Thymus (tissue), 11 donors: ENCODE data around the gene FBXL19. TPM values are rescaled to one million over a fixed set of nuclear protein-coding genes. Genes with fewer than 3 reads are reported as not detected.

Experiments
- DNase-seq, 9 donors: peaks; one replicate each; pipeline ENCODE4 v3.0.0-alpha.2; 2013; ENCODE audit warnings: low spot score in 9 of 9, low read depth in 6 of 9, missing footprints in 1 of 9
- H3K27ac ChIP-seq, 2 donors: one replicate each; pipeline ENCODE4 v1.5.1; 2013; ENCODE audit warnings: control low read depth in 1 of 2, low read depth in 1 of 2, low read length in 1 of 2, mild to moderate bottlenecking in 1 of 2, moderate library complexity in 1 of 2
- H3K27me3 ChIP-seq, 2 donors: one replicate each; pipeline ENCODE4 v1.5.1; 2013; ENCODE audit warnings: low read length in 1 of 2; ENCODE audit not compliant: control insufficient read depth in 2 of 2, insufficient read depth in 1 of 2
- H3K36me3 ChIP-seq, 2 donors: one replicate each; pipeline ENCODE4 v1.5.1; 2013; ENCODE audit warnings: low read length in 1 of 2, mild to moderate bottlenecking in 1 of 2, moderate library complexity in 1 of 2; ENCODE audit not compliant: control insufficient read depth in 2 of 2, insufficient read depth in 2 of 2
- H3K4me1 ChIP-seq, 2 donors: one replicate each; pipeline ENCODE4 v1.5.1; 2013; ENCODE audit warnings: low read length in 2 of 2; ENCODE audit not compliant: control insufficient read depth in 2 of 2, insufficient read depth in 2 of 2
- H3K4me3 ChIP-seq, 2 donors: one replicate each; pipeline ENCODE4 v1.5.1; 2013; ENCODE audit warnings: low read length in 2 of 2, control low read depth in 1 of 2, mild to moderate bottlenecking in 1 of 2
- H3K9me3 ChIP-seq, 2 donors: one replicate each; pipeline ENCODE4 v1.5.1; 2013; ENCODE audit warnings: low read length in 1 of 2, mild to moderate bottlenecking in 1 of 2; ENCODE audit not compliant: control insufficient read depth in 2 of 2, insufficient read depth in 1 of 2
- WGBS: extraction: QIAGEN DNeasy Blood & Tissue Kit; methylation state at CpG from one replicate; pipeline ENCODE4 v1.1.7; 2013; 5-methylcytosine and 5-hydroxymethylcytosine counted together
- polyA plus RNA-seq: library from polyadenylated mRNA; stranded (reverse); fragments of 200-250 nt; gene quantifications from one replicate; pipeline ENCODE4 v1.2.3, GENCODE V29; 2013
- total RNA-seq: library from RNA; stranded (reverse); fragments of 120-200 nt; gene quantifications from one replicate; pipeline ENCODE4 v1.2.4, GENCODE V29; 2013
- donor health status: healthy.

The FBXL19 gene
- total and polyA plus RNA-seq, 2 donors, result 10.2 to 17.0 TPM

GRCh38 chr16:30977502-30977901 is 54.1 kb downstream of the FBXL19 start:
- Histone ChIP-seq H3K36me3 (peaks cover 72 to 89% of the 10 kb centered on the region in 2 donors), H3K4me3 (no peak overlapping the region), H3K4me1 (no peaks in the 10 kb centered on the region), H3K27ac (no peak overlapping the region), H3K27me3 (no peaks in the 10 kb centered on the region), H3K9me3 (no peaks in the 10 kb centered on the region)
- WGBS, result 95% methylated on average over 17 of the region's 17 CpGs
- no peak for DNase-seq

DNA sequence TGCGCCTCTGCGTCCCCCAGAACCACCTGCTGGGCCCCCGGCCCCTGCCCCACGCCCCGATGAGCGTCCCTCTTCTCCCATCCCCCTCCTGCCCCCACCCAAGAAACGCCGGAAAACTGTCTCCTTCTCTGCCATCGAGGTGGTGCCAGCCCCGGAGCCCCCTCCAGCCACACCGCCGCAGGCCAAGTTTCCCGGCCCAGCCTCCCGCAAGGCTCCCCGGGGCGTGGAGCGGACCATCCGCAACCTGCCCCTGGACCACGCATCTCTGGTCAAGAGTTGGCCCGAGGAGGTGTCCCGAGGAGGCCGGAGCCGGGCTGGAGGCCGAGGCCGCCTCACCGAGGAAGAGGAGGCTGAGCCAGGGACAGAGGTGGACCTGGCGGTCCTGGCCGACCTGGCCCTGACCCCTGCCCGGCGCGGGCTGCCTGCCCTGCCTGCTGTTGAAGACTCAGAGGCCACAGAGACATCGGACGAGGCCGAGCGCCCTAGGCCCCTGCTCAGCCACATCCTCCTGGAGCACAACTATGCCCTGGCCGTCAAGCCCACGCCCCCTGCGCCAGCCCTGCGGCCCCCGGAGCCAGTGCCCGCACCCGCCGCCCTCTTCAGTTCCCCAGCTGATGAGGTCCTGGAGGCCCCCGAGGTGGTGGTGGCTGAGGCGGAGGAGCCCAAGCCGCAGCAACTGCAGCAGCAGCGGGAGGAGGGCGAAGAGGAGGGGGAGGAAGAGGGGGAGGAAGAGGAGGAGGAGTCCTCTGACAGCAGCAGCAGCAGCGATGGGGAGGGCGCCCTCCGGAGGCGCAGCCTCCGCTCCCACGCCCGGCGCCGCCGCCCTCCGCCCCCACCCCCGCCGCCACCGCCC is 56.0 kb downstream of the FBXL19 start:
- no peaks in the 10 kb centered on the region for H3K9me3 ChIP-seq
- H3K36me3 ChIP-seq, result peaks cover 68 to 91% of the 10 kb centered on the region in 2 donors
- WGBS, result 97% methylated on average over 62 of the region's 62 CpGs
- no peaks in the 10 kb centered on the region for H3K27me3 ChIP-seq
- H3K4me3 ChIP-seq, result no peak overlapping the region
- DNase-seq, result no peak
- no peaks in the 10 kb centered on the region for H3K4me1 ChIP-seq
- no peak overlapping the region for H3K27ac ChIP-seq

DNA sequence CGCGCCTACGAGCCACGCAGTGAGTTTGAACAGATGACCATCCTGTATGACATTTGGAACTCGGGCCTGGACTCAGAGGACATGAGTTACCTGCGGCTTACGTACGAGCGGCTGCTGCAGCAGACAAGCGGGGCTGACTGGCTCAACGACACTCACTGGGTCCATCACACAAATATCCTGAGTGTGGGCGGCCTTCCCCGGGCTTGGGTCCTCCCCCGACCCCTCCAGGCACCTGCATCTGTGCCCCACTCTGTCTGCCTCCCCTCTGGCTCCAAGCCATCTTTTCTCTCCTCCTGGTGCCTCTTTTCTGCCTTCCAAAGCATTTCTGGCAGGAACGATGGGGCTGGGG is 56.6 kb downstream of the FBXL19 start:
- Histone ChIP-seq H3K36me3 (peaks cover 67 to 92% of the 10 kb centered on the region in 2 donors), H3K9me3 (no peaks in the 10 kb centered on the region), H3K27me3 (no peaks in the 10 kb centered on the region), H3K4me3 (no peak overlapping the region), H3K4me1 (peaks cover 0 to under 1% of the 10 kb centered on the region in 2 donors), H3K27ac (peak overlapping the region in 1 of 2 donors; percentile 13)
- DNase-seq, result no peak
- 98% methylated on average over 15 of the region's 15 CpGs for WGBS

GRCh38 chr16:30980434-30980833 is 57.1 kb downstream of the FBXL19 start:
- peaks cover 64 to 92% of the 10 kb centered on the region in 2 donors for H3K36me3 ChIP-seq
- H3K27ac ChIP-seq, result no peak overlapping the region
- no peaks in the 10 kb centered on the region for H3K27me3 ChIP-seq
- H3K4me3 ChIP-seq, result no peak overlapping the region
- no peak for DNase-seq
- 94% methylated on average over 29 of the region's 29 CpGs for WGBS
- peaks cover 0 to 2% of the 10 kb centered on the region in 2 donors for H3K4me1 ChIP-seq
- no peaks in the 10 kb centered on the region for H3K9me3 ChIP-seq

DNA sequence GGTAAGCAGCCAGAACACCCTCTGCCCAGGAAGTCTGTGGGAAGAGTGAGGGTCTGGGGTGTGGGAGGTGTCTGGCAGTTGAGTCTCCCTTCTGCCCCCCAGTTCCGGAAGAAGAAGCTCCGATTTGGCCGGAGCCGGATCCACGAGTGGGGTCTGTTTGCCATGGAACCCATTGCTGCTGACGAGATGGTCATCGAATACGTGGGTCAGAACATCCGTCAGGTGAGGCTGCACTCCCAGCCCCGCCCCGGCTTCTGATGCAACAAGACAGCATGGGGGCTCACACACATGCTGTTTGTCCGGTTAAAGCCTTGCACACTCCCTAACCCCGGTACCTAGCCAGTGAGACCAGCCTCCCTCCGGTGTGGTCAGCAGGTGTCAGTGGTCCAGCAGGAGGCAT is 57.6 kb downstream of the FBXL19 start:
- DNase-seq, result no peak
- Histone ChIP-seq H3K4me3 (no peak overlapping the region), H3K27ac (no peak overlapping the region), H3K36me3 (peaks cover 59 to 92% of the 10 kb centered on the region in 2 donors), H3K27me3 (no peaks in the 10 kb centered on the region), H3K4me1 (peaks cover 0 to 2% of the 10 kb centered on the region in 2 donors), H3K9me3 (no peaks in the 10 kb centered on the region)
- WGBS, result over 99% methylated on average over 14 of the region's 14 CpGs

DNA sequence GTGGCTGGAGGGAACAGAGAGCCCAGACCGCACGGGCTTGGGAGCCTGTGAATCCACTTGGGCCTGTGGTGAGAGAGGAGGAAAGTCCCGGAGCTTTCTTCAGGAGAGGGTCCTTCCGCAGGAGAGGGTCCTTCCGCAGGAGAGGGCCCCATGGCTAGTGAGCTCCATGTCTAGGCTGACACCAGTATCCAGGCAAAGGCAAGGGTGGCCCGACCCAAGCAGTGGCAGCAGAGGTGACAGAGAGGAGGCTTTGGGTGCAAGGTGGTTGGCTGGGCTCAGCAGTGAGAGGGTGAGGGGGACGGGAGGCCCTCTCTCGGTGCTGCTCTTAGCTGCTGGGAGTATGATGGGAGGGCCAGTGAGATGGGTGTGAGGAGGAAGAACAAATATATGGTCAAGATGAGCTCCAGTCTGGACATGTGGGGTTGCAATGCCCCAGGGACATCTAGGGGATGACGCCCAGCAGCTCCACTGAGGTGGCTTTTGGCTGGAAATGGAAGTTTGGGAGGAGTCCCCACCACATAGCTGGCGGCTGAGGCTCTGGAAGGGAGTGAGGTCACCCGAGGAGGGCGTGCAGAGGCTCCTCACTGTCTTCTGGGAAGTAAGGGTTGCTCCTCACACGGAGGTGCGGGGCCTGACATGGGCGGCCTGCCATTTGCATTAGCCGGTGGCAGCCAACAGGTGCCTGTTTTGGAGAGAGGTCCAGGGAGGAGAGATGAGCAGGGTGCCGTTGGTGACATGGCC is 59.3 kb downstream of the FBXL19 start:
- no peaks in the 10 kb centered on the region for H3K27me3 ChIP-seq
- no peaks in the 10 kb centered on the region for H3K9me3 ChIP-seq
- no peak overlapping the region for H3K27ac ChIP-seq
- H3K36me3 ChIP-seq, result peaks cover 46 to 80% of the 10 kb centered on the region in 2 donors
- no peak overlapping the region for H3K4me3 ChIP-seq
- 95% methylated on average over 17 of the region's 17 CpGs for WGBS
- H3K4me1 ChIP-seq, result peaks cover 0 to 2% of the 10 kb centered on the region in 2 donors
- DNase-seq, result no peak

- 96% methylated on average over 25 of the region's 25 CpGs for WGBS
- no peak overlapping the region for H3K27ac ChIP-seq
- no peak overlapping the region for H3K4me3 ChIP-seq
- H3K9me3 ChIP-seq, result no peaks in the 10 kb centered on the region
- peaks cover 0 to 2% of the 10 kb centered on the region in 2 donors for H3K4me1 ChIP-seq
- no peak for DNase-seq
- H3K27me3 ChIP-seq, result no peaks in the 10 kb centered on the region
- peaks cover 42 to 75% of the 10 kb centered on the region in 2 donors for H3K36me3 ChIP-seq
Observed at GRCh38 chr16:30983289-30983889, 60.0 kb downstream of the FBXL19 start.

GRCh38 chr16:30983898-30984610 is 60.7 kb downstream of the FBXL19 start:
- Histone ChIP-seq H3K9me3 (no peaks in the 10 kb centered on the region), H3K4me3 (no peak overlapping the region), H3K4me1 (peaks cover 0 to 2% of the 10 kb centered on the region in 2 donors), H3K27ac (no peak overlapping the region), H3K36me3 (peaks cover 40 to 69% of the 10 kb centered on the region in 2 donors), H3K27me3 (no peaks in the 10 kb centered on the region)
- no peak for DNase-seq
- WGBS, result 86% methylated on average over 14 of the region's 14 CpGs
